HEK293 (cell line): ENCODE measurements around the gene DMD.

Source experiments
- CTCF ChIA-PET: fragments of 350-600 bp; formaldehyde crosslinking; extraction: SDS; loops from one replicate; lab custom pipeline; 2021; ENCODE audit warnings: antibody characterized with exemption; lab: Yijun Ruan, JAX
- POLR2A ChIA-PET: fragments of 300-600 bp; formaldehyde crosslinking; extraction: SDS; loops from one replicate; lab custom pipeline; 2020; ENCODE audit warnings: antibody characterized with exemption, inconsistent platforms; lab: Yijun Ruan, JAX
- H3K27ac ChIP-seq: fragments of 200-500 bp; sonication (Bioruptor generic); 2 replicates; pipeline ENCODE4 v1.5.1; 2014; ENCODE audit warnings: low read depth, low read length, control low read depth, inconsistent platforms; ENCODE audit errors: extremely low read depth
- H3K36me3 ChIP-seq, 2 experiments: fragments of 200-500 bp in 1 of 2; sonication (Bioruptor generic) in 1 of 2; 1 replicate in 1 of 2; 2 replicates in 1 of 2; pipeline ENCODE4 v1.5.1; 2014 to 2017; ENCODE audit warnings: inconsistent platforms in 2 of 2, low read length in 2 of 2; ENCODE audit not compliant: control insufficient read depth in 2 of 2, insufficient read depth in 1 of 2
- H3K4me1 ChIP-seq: fragments of 200-500 bp; sonication (Bioruptor generic); 2 replicates; pipeline ENCODE4 v1.5.1; 2014; ENCODE audit warnings: mild to moderate bottlenecking, low read length, inconsistent platforms; ENCODE audit not compliant: control insufficient read depth, insufficient read depth
- H3K4me3 ChIP-seq: 2 replicates; pipeline ENCODE4 v1.5.1; 2011; ENCODE audit warnings: low read depth, mild to moderate bottlenecking, control low read depth, low read length, moderate library complexity
- H3K9me3 ChIP-seq: fragments of 200-500 bp; sonication (Bioruptor generic); 2 replicates; pipeline ENCODE4 v1.5.1; 2014; ENCODE audit warnings: low read depth, low read length, inconsistent platforms; ENCODE audit not compliant: control insufficient read depth, insufficient read depth
- FEZF1 ChIP-seq: fragments of 450-650 bp; formaldehyde crosslinking; IDR thresholded peaks from 2 replicates; pipeline ENCODE4 v1.5.1; 2016; ENCODE audit warnings: missing biosample characterization, missing genetic modification characterization
- KLF9 ChIP-seq: fragments of 450-650 bp; formaldehyde crosslinking; IDR thresholded peaks from 2 replicates; pipeline ENCODE4 v1.5.1; 2016; ENCODE audit warnings: missing biosample characterization, missing genetic modification characterization, low read depth
- PRDM1 ChIP-seq: fragments of 450-650 bp; formaldehyde crosslinking; IDR thresholded peaks from 2 replicates; pipeline ENCODE4; 2016; ENCODE audit warnings: missing biosample characterization, missing genetic modification characterization
- REST ChIP-seq: fragments of 450-650 bp; formaldehyde crosslinking; IDR thresholded peaks from 2 replicates; pipeline ENCODE4 v1.5.1; 2016; ENCODE audit warnings: missing biosample characterization, missing genetic modification characterization
- SCRT1 ChIP-seq: fragments of 450-650 bp; formaldehyde crosslinking; IDR thresholded peaks from 2 replicates; pipeline ENCODE4 v1.5.1; 2016; ENCODE audit warnings: missing biosample characterization, missing genetic modification characterization, borderline replicate concordance
- SP3 ChIP-seq: fragments of 450-650 bp; formaldehyde crosslinking; IDR thresholded peaks from 2 replicates; pipeline ENCODE4 v1.5.1; 2016; ENCODE audit warnings: missing biosample characterization, missing genetic modification characterization
- SP7 ChIP-seq: fragments of 450-650 bp; formaldehyde crosslinking; IDR thresholded peaks from 2 replicates; pipeline ENCODE4 v1.5.1; 2016; ENCODE audit warnings: missing biosample characterization, missing genetic modification characterization
- TCF7L2 ChIP-seq: IDR thresholded peaks from 2 replicates; pipeline ENCODE4 v1.6.1; 2011; ENCODE audit warnings: low read depth, mild to moderate bottlenecking, inconsistent platforms, low read length, moderate library complexity, borderline replicate concordance
- ZBTB21 ChIP-seq: fragments of 450-650 bp; formaldehyde crosslinking; IDR thresholded peaks from 2 replicates; pipeline ENCODE4 v1.5.1; 2017; ENCODE audit warnings: missing biosample characterization, missing genetic modification characterization
- ZNF148 ChIP-seq: fragments of 450-650 bp; formaldehyde crosslinking; IDR thresholded peaks from 2 replicates; pipeline ENCODE4 v1.5.0; 2017; ENCODE audit warnings: missing biosample characterization, missing genetic modification characterization, borderline replicate concordance
- ZNF202 ChIP-seq: fragments of 450-650 bp; formaldehyde crosslinking; IDR thresholded peaks from 2 replicates; pipeline ENCODE4 v1.5.1; 2016; ENCODE audit warnings: missing biosample characterization, missing genetic modification characterization, borderline replicate concordance
- ZNF324 ChIP-seq: fragments of 450-650 bp; formaldehyde crosslinking; IDR thresholded peaks from 2 replicates; pipeline ENCODE4 v1.5.1; 2016; ENCODE audit warnings: missing biosample characterization, missing genetic modification characterization
- ZNF354C ChIP-seq: fragments of 450-650 bp; formaldehyde crosslinking; IDR thresholded peaks from 2 replicates; pipeline ENCODE4 v1.5.1; 2016; ENCODE audit warnings: missing biosample characterization, missing genetic modification characterization, low read depth, borderline replicate concordance
- ZNF398 ChIP-seq: fragments of 450-650 bp; formaldehyde crosslinking; IDR thresholded peaks from 2 replicates; pipeline ENCODE4 v1.5.1; 2017; ENCODE audit warnings: missing biosample characterization, missing genetic modification characterization
- ZNF488 ChIP-seq: fragments of 450-650 bp; formaldehyde crosslinking; IDR thresholded peaks from 2 replicates; pipeline ENCODE4 v1.5.1; 2016; ENCODE audit warnings: missing biosample characterization, missing genetic modification characterization
- ZNF544 ChIP-seq: fragments of 450-650 bp; formaldehyde crosslinking; IDR thresholded peaks from 2 replicates; pipeline ENCODE4 v1.5.0; 2017; ENCODE audit warnings: missing biosample characterization, missing genetic modification characterization
- ZNF610 ChIP-seq: fragments of 450-650 bp; formaldehyde crosslinking; IDR thresholded peaks from 2 replicates; pipeline ENCODE4 v1.5.1; 2016; ENCODE audit warnings: missing biosample characterization, missing genetic modification characterization, borderline replicate concordance
- ZNF624 ChIP-seq: fragments of 450-650 bp; formaldehyde crosslinking; IDR thresholded peaks from 2 replicates; pipeline ENCODE4 v1.5.1; 2017; ENCODE audit warnings: missing biosample characterization, missing genetic modification characterization
- ZNF626 ChIP-seq: fragments of 450-650 bp; sonication (Bioruptor Pico); formaldehyde crosslinking; IDR thresholded peaks from 2 replicates; pipeline ENCODE4 v1.5.1; 2018; ENCODE audit warnings: missing biosample characterization, missing genetic modification characterization, inconsistent platforms
- ZNF654 ChIP-seq: fragments of 450-650 bp; formaldehyde crosslinking; IDR thresholded peaks from 2 replicates; pipeline ENCODE4 v1.5.1; 2016; ENCODE audit warnings: low read depth, missing biosample characterization, missing genetic modification characterization
- ZNF76 ChIP-seq: fragments of 450-650 bp; formaldehyde crosslinking; IDR thresholded peaks from 2 replicates; pipeline ENCODE4; 2016; ENCODE audit warnings: low read depth, missing biosample characterization, missing genetic modification characterization, borderline replicate concordance
- ZSCAN16 ChIP-seq: fragments of 450-650 bp; formaldehyde crosslinking; IDR thresholded peaks from 2 replicates; pipeline ENCODE4 v1.5.1; 2016; ENCODE audit warnings: missing biosample characterization, missing genetic modification characterization

Gene DMD

GRCh38 chrX:32597777-32598176 lies 613.6 kb downstream of the DMD start (continued):
- TF ChIP-seq SP3 = no peak
- TF ChIP-seq ZNF544 (tag by site-specific recombination) = no peak
- no peak for TF ChIP-seq ZNF488 (tag by site-specific recombination)
- TF ChIP-seq ZSCAN16 = no peak

- no peak for TF ChIP-seq KLF9 (tag by site-specific recombination)
- no peak for TF ChIP-seq SP7 (tag by site-specific recombination)
- TF ChIP-seq PRDM1 (tag by site-specific recombination) = no peak
- no peak for TF ChIP-seq ZNF610 (tag by site-specific recombination)
- no peak for TF ChIP-seq ZNF148 (tag by site-specific recombination)
- no peak for TF ChIP-seq ZNF488 (tag by site-specific recombination)
- no peak for TF ChIP-seq ZBTB21
- TF ChIP-seq ZNF398 (tag by site-specific recombination) = no peak
- no peak for TF ChIP-seq SCRT1
- no peak for TF ChIP-seq ZNF202 (tag by site-specific recombination)
- no peak for TF ChIP-seq TCF7L2
- TF ChIP-seq ZSCAN16 = no peak
- ChIA-PET CTCF (no interaction called here), POLR2A (no interaction called here)
- no peaks in the 10 kb centered on the region; the same call in 1 of the 2 replicates for H3K9me3 ChIP-seq
- no peak overlapping the region for H3K4me3 ChIP-seq
- no peak overlapping the region for H3K27ac ChIP-seq
- no peaks in the 10 kb centered on the region for H3K36me3 ChIP-seq
- H3K4me1 ChIP-seq = no peaks in the 10 kb centered on the region
Measured at GRCh38 chrX:32592786-32593185, 618.6 kb downstream of the DMD start.

- POLR2A ChIA-PET = no interaction called here
- Histone ChIP-seq H3K36me3 (no peaks in the 10 kb centered on the region), H3K9me3 (no peaks in the 10 kb centered on the region; the same call in 1 of the 2 replicates), H3K27ac (no peak overlapping the region), H3K4me3 (no peak overlapping the region), H3K4me1 (no peaks in the 10 kb centered on the region)
- CTCF ChIA-PET = no interaction called here
- no peak for TF ChIP-seq FEZF1 (tag by site-specific recombination)
- no peak for TF ChIP-seq ZNF354C
- no peak for TF ChIP-seq ZNF654 (tag by site-specific recombination)
- TF ChIP-seq REST (tag by site-specific recombination) = no peak
- no peak for TF ChIP-seq ZNF626 (tag by site-specific recombination)
- no peak for TF ChIP-seq ZNF624 (tag by site-specific recombination)
- TF ChIP-seq ZNF76 (tag by site-specific recombination) = no peak
- TF ChIP-seq ZNF324 = no peak
- no peak for TF ChIP-seq ZNF148 (tag by site-specific recombination)
Measured at GRCh38 chrX:32591589-32591988, 619.8 kb downstream of the DMD start.
